Ovary (tissue), 3 donors: ENCODE measurements around the gene SEZ6.

Experiments
- EP300 ChIP-seq: sonication (generic); formaldehyde crosslinking; IDR thresholded peaks from one replicate; pipeline ENCODE4 v1.6.1; 2017; ENCODE audit warnings: antibody characterized with exemption
- POLR2A ChIP-seq: fragments of 450-650 bp; IDR thresholded peaks from one replicate; pipeline ENCODE4 v1.6.1; 2017; ENCODE audit warnings: antibody characterized with exemption, mild to moderate bottlenecking, moderate library complexity
- TF ChIP-seq, protein P1 (sequence below), 3 donors: fragments of 450-650 bp in 2 of 3; fragments of 200-600 bp in 1 of 3; IDR thresholded peaks; one replicate each; pipeline versions ENCODE4 v1.5.1 to v1.8.0; 2016 to 2022; ENCODE audit warnings: antibody characterized with exemption in 3 of 3, mild to moderate bottlenecking in 1 of 3
- donor health status: DM: no; HTN: no; CAD: no.

DNA sequence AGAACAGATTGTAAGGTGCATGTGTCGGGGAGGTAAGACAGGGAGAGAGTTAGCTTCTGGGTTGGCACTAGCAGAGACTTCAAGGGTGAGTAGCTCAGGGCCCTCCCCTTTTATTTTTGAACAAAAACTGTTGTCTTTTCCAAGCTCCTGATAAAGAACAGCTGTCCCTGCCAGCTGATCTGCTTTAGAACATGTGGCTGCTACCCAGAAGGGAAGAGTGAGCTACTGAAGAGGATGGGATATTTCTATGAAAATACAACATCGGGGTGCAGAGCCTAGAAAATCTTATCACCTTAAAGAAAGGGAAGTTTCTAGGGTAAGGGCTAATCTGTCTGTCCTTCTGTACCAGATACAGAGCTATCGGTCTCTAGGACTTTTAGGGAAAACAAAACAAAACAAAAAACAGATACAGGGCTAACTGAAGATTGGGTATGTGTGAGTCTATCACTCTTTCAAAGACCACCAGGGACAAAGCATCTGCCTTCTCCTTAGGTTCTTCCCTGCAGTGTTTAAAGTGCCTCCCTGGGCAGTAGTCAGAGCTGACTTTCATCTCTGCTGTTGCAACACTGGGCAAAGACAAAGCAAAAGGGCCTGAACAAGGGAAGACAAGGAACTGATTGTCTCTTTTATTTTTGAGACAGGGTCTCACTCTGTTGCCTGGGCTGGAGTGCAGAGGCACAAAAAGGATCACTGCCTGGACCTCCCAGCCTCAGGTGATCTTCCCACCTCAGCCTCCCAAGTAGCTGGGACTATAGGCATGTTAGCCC lies 97.9 kb downstream of the SEZ6 start:
- TF ChIP-seq POLR2A (no peak), EP300 (no peak)
- TF ChIP-seq, protein P1, sequence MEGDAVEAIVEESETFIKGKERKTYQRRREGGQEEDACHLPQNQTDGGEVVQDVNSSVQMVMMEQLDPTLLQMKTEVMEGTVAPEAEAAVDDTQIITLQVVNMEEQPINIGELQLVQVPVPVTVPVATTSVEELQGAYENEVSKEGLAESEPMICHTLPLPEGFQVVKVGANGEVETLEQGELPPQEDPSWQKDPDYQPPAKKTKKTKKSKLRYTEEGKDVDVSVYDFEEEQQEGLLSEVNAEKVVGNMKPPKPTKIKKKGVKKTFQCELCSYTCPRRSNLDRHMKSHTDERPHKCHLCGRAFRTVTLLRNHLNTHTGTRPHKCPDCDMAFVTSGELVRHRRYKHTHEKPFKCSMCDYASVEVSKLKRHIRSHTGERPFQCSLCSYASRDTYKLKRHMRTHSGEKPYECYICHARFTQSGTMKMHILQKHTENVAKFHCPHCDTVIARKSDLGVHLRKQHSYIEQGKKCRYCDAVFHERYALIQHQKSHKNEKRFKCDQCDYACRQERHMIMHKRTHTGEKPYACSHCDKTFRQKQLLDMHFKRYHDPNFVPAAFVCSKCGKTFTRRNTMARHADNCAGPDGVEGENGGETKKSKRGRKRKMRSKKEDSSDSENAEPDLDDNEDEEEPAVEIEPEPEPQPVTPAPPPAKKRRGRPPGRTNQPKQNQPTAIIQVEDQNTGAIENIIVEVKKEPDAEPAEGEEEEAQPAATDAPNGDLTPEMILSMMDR (IDR thresholded peaks at IDR 0.05), result no peak
